AG10803 (cell line): ENCODE results near the gene MRRF.

Experiments
- DNase-seq: peaks from one replicate; pipeline ENCODE4 v3.0.0; 2010; ENCODE audit warnings: low read depth
- H3K4me3 ChIP-seq: 2 replicates; pipeline ENCODE4 v1.5.1; 2011; ENCODE audit warnings: mild to moderate bottlenecking, low read length, control low read depth
- CTCF ChIP-seq: conservative IDR thresholded peaks from 2 replicates; pipeline ENCODE4 v1.5.1; 2011; ENCODE audit warnings: mild to moderate bottlenecking, low read length, control low read depth, inconsistent platforms

Gene MRRF

DNA sequence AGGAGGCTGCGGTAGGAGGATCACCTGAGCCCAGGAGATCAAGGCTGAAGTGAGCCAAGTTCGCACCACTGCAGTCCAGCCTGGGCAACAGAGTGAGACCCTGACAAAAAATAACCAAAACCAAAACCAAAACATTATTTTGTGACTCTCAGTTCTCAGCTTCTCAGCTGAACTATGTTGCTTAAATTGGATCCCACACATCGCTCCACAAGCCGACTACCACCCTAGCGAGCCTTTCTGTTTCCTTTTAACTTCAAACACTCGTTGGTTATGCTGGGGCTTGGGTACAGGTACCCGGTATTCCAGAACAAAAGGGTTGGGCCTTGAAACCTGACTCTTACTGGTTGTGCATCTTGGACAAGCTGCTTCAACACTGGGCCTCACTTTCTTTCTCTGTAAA, 102.4 kb downstream of the MRRF start:
- no peak for DNase-seq
- TF ChIP-seq CTCF, result no peak
- no peak overlapping the region for H3K4me3 ChIP-seq

DNA sequence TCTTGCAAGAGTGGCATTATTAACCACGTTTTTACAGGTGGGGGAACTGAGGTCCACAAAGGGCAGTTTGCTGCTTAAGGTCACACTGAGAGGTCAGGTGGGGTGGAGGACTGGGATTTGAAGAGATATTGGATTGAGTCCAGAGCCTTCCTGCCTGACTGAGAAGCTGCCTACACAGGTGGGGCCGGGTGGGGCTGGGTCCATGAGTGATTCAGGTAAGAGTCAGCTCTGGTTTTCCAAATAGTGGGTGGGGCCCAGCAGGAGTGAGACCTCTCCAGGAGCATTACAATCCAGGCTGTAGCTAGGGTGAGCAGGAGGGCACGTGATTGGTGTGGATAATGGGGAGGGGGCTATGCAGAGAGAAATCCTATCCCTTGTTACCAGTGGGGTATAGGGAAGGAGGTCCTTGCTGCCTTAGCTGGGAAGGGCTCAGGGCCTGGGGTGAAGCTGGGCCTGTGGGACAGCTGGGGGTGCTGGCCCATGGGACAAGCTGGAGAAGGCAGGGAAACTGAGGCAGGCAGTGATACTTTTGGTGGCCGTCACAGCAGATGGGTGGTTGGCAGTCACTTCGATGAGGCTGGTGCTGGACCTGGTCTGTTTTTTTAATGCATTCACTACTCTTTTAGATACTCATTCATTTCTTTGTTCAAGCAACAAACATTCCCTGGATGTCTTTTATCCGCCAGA, 103.2 kb downstream of the MRRF start:
- H3K4me3 ChIP-seq, result no peak overlapping the region
- no peak for DNase-seq
- TF ChIP-seq CTCF, result no peak

DNA sequence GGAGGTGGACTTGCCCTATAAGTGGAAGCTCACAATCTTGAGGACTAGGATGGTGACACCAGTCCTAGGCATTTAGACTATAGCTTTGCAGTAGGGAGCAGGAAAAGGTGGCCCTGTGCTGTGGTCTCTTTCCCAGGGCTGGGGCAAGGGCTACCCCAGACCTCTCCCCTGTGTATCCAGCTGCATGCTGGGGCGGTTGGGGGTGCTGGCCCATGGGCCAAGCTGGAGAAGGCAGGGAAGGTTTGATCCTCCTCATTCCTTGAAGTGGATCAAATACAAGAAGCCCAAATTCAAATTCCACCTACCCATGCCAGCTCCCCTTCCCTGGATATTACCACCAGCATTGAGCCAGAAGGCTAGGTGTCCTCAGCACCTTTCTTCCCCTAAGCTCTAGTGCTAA, 104.0 kb downstream of the MRRF start:
- no peak for TF ChIP-seq CTCF
- no peak overlapping the region for H3K4me3 ChIP-seq
- no peak for DNase-seq

DNA sequence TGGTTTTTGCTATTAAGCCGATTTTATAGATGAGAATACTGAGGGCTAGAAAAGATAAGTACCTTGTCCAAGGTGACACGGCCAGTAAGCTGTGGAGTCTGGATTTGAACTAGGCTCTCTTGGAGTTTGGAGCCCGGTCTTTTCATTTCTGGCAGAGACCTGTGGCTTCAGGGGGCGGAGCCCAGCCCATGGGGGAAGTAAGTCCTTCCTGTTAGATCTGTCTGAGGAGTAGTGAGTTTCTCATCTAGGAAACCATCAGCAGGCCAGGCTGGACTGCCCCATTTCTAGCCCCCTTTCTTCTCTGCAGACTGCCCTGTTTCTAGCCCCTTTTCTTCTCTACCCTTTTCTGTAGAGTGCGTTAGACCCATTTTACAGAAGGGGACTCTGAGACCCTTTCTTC, 105.6 kb downstream of the MRRF start:
- H3K4me3 ChIP-seq, result peak overlapping the region; percentile 70
- TF ChIP-seq CTCF, result no peak
- DNase-seq, result no peak

DNA sequence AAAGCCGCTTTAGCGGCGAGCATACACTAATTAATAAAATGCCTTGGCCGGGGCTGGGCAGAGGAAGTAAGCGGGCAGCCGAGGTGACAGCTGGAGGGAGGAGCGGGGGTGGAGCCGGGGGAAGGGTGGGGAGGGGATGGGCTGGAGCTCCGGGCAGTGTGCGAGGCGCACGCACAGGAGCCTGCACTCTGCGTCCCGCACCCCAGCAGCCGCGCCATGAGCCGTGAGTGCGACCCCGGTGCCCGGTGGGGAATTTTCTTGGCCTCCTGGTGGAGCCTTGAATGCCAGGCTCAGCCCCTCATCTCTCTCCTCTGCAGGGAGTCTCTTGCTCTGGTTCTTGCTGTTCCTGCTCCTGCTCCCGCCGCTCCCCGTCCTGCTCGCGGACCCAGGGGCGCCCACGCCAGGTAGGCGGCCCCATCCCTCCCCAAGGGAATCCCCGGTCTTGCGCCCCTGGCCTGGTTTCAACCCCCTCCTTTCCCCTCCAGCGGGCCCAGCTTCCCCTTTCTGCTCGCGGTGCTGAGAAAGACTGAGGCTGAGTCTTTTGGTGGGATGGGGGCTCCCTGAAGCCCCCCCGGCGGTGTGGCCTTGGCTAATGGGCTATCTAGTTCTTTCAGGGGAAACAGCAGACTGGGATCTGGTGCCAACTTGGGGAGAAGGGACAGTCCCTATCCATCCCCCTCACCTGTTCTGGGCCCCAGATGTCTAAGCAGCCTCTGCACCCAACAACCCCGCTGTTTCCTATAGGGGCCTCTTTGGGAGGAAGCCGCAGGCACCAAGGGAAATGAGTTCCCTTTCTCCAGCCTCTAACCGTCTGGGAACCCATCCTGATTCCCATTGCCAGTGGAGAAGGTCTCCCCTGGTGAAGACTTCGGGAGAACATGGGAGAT, 106.4 kb downstream of the MRRF start, which contains the start of gene PTGS1:
PTGS1 (plus strand) TSS at position 156 of the 887 bp plus-strand sequence; CDS start at position 217, 61 bp downstream.
- TF ChIP-seq CTCF, result no peak
- peak within 1 kb of the TSS; percentile 70 for H3K4me3 ChIP-seq
- DNase-seq, result peak; percentile 34

DNA sequence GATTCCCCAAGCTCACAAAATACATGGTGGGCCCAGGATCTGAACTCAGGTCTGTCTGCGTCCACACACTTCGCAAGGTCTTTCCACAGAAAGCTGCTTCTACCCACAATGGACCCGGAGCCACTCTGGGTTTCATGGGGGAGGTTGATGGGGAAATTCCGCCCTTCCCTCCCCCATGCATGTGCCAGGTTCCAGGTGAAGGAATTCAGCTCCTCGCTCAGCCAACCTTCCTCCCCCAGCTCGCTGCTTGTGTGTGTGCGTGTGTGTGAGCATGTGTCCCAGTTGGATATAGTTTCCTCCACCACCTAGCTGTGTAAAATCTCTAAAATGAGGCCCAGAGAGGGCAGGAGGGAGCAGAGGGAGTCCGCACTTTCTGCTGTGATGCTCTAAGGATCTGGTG, 107.2 kb downstream of the MRRF start:
- no peak for DNase-seq
- H3K4me3 ChIP-seq, result peak overlapping the region; percentile 70
- no peak for TF ChIP-seq CTCF
